NCI-H1105 (cell line): Measurements from ENCODE around the gene SLC38A10.
"Not testable (repeated sequence)": the region's sequence is repeated elsewhere in the genome, so short reads cannot be mapped to it uniquely, and the experiment has no call there.

Experiments
- DNase-seq: peaks from one replicate; lab custom pipeline; 2025; lab: John Stamatoyannopoulos, UW

SLC38A10 gene

DNA sequence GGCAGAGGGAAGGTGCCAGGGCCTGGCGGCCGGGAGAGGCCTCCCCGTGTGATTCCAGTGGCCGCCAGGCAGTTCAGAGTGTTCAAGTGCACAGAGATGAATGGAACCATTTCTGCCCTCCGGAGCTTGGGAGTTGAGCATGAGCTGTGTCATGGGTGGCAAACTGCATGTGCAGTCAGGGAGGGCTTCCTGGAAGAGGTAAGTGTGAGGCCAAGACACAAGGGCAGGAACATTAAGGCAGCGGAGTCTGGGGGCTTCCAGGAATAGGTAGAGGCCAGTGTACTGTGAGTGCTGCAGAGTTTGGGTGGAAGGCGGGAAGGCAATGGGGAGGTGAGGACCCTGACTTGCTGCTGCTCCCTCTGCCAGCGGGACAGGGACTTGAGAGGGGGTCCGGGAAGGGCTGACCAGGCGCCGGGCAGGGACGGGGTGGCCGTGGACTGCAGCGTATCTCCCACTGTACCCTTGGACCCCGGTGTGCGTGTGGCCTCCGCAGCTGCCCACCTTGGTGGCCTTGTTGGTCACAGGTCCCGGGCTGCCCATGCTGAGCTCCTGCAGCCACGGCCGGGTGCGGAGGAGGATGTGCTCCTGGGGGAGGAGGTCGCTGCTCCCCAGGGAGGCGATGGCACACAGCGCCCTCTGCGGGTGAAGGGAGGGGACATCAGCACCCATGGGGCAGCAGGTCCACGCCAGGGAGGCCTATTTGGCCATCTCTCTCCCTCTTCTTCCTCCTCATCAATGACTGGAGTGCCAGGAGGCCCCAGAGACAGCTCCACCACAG, 64.9 kb downstream of the SLC38A10 start:
- no peak for DNase-seq

DNA sequence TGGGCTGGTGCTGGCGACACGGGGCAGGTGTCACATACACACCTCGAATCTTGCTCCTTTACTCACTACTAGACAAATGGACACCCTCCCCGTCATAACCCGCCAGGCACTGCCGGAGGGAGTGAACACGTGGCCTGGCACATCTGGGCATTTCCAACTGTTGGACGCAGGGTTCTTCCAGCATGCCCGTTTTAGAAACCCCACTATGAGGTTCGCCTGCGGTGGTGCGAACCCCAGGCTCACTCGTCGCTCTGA, 65.5 kb downstream of the SLC38A10 start:
- DNase-seq, result no peak

DNA sequence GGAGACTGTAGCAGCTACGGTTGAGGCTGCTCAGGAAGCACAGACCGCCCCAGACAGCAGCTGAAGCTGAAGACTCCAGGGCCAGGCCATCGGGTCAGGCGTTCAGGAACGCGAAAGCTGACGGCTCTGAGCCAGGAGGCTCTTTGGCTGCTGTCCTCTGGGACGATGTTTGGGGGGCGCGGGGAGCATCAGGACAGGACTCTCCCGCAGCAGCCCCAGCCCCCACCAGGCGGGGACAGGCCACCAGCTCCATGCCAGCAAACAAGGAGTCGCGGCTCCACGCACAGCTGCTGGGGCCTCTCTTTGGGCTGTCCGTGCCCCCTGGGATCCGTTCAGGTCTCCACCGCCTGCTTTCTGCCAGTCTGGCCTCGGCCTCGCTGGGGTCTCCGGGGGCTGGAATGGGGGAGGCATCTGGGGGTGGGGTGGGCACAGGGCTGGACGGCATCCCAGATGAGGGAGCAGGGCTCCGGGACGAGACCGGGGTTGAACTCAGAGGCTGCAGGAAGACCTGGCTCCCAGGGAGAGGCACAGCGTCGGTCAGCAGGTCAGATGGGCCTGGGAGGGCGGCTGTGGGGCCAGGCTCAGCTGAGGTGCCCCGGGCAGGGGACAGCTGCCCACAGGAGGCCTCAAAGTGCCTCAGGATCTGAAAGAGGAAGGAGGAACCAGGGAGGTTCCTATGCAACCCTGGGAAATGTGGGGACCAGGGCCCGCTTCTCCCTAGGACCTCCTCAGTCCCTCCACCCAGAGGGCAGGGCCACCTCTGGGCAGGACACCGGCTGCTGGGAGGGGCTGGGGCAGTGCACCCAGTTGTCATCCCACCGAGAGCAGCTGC, 66.1 kb downstream of the SLC38A10 start:
- DNase-seq, result no peak

DNA sequence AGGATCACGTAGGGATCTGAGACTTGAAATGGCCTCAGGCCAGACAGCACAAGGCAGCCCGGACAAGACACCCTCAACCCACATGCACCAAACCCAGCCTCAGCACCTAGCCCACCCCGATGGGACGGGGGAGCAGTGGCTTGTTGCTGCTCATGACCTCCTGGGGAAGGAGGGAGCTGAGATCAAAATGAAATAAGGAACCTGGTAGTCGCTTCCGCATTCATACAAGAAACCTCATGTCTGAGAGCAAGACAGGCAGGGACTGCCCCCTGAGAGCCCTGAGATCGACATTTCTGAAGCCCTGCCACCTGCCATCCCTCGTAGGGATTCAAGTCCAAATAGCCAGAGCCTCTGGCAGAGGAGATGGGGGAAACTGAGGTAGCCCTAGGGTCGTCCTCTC, 66.7 kb downstream of the SLC38A10 start:
- DNase-seq, result no peak

DNA sequence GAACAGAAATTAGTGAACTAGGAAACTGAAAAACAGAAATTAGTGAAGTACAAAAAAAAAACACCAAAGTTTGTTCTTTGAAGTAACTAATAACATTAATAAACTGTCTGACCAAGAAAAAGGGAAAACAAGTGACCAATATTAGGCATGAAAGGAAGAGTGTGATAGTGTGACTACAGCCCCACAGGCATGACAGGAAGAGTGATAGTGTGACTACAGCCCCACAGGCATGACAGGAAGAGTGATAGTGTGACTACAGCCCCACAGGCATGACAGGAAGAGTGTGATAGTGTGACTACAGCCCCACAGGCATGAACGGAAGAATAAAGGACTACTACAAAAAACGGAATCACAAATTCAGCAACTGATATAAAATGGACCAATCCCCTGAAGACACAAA, 67.5 kb downstream of the SLC38A10 start:
- DNase-seq, result not testable (repeated sequence)

DNA sequence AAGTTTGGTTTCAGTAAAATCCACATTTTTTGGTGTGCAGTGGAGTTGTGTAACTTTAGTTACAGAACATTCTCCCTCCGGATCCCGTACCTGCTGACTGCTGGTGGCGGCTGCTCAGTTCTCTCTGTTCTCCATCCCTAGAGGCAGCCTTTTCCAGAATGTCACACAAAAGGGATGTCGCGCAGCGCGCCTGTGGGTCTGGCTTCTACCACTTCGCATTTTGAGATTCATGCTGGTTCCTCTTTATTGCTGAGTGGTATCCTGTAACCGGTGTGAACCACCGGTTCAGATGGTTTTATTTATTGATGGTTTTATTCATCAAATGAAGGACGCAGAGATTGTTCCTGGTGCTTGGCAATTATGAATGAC, 71.4 kb downstream of the SLC38A10 start:
- DNase-seq, result no peak

- peak; percentile 98 for DNase-seq
These were observed 72.0 kb downstream of the SLC38A10 start, which contains the start of gene CEP131 for GRCh38 chr17:81222906-81223761. TSS of gene CEP131 (minus strand) at chr17:81222965. CDS start at chr17:81220056, 2,909 bp downstream.

DNA sequence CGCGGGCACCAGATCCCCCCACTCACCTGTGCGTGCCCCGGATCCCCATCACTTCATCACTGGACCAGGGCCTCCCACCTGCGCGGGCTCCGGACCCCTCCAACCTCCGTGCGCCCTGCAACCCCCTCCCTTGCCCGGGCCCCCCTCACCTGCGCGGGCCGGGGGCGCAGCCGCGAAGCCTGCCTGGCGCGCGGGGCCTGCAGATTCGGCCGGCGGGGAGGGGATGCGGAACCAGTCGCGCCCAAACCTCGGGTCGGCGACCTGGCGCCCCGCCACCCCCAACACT, 72.5 kb downstream of the SLC38A10 start:
- no peak for DNase-seq

DNA sequence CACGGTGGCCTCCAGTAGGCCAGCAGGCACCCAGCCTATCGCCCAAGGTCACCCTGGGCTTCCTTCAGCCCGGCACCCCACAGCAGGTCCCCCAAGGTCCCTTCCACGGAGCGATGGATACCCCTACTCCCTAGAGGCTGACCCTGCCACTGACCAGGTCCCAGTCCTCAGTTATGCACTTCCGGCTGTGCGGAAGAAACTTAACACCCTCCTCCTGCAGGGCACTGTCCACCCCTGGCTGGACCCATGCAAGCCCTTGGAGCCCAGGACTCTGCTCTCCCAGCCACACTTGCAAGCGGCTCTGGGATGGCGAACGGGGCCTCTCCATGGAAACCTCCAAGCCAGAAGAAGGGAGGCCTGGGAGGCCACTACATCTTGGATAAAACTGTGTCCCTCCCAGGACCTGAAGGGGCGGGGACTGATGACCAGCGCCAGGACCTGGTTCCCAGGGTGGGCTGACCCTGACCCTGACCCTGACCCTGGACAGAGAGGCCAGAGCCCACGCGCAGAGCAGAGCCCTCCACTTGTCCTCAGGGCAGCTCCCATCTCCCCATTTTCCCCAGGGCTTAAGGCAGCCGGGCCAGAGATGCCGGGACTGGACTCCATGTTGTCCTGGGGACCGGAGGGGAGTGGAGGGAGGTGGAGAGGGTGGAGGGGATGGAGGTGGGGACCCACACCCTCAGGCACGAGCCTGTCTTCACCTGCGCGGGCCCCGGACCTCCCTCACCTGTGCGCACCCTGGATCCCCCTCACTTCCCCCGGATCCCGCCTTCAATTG, 73.1 kb downstream of the SLC38A10 start:
- no peak for DNase-seq

DNA sequence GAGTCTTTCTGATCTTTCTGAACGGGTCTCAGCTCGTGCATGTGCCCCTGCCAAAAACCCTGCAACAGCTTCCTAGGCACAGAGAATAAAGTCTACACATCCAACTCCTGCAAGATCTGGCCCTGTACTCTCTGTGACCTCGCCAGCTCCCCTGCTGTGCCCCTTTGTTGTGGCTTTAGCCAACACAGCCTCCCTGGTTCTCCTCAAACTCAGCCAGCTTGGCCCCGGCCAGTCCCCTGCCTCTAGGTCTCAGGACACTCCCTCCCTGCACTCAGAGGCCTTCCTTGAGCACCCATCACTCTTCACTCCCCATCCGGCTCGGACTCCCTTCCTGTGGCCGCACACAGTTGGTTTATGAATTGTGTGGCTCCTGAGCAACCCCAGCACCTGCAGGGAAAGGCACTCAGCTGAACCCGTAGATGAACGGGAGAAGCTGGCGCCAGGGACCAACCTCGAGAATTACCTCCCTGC, 73.7 kb downstream of the SLC38A10 start:
- no peak for DNase-seq

DNA sequence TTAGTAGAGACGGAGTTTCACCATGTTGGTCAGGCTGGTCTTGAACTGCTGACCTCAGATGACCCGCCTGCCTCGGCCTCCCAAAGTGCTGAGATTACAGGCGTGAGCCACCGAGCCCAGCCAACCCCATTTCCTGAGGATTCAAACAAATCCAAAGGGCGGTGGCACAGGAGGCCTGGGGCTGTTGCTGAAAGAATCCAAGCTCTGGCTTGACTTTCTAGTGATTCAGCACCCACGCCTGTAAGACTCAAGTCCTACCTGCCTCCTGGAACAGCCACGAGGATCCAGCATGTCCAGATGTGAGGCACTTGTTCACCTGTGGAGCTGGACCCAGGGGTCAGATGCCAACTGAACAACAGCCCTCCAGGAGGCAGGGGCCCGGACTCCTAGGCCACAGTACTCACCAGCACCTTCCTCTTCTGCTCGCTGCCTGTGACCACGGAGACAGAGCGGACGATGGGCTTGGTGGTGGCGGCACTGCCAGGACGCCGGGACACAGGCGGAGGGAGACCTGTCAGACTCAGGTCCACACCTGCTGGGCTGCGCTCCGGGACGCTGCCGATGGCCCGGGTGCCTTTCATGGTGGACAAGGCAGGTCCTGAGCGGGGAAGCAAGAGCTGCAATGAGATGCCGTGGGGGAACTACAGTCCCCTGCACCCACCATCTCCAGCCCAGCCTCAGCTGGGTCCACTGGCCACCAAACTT, 75.5 kb downstream of the SLC38A10 start:
- DNase-seq, result no peak

- no peak for DNase-seq
These were observed 76.1 kb downstream of the SLC38A10 start for GRCh38 chr17:81218991-81219390.

- DNase-seq, result no peak
These were observed 76.6 kb downstream of the SLC38A10 start for GRCh38 chr17:81218459-81218858.

- no peak for DNase-seq
These were observed 77.6 kb downstream of the SLC38A10 start for GRCh38 chr17:81217491-81217890.

DNA sequence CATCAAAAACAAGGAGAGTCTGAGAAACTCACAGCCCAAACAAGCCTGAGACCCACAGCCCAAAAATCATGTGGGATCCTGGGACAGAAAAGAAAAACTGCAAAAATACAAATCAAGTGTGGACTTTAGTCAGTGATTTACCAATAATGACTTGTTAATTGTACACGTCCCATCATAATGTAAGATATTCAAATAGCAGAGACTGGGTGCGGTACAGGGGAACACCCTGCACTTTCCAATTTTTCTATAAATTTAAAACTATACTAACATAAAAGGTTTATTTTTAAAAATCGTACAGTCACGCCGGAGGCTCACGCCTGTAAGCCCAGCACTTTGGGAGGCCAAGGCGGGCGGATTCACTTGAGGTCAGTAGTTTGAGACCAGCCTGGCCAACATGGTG, 81.1 kb downstream of the SLC38A10 start:
- DNase-seq, result no peak

GRCh38 chr17:81212365-81212764, 82.7 kb downstream of the SLC38A10 start:
- no peak for DNase-seq

- DNase-seq, result no peak
These were observed 84.2 kb downstream of the SLC38A10 start for GRCh38 chr17:81210868-81211267.

DNA sequence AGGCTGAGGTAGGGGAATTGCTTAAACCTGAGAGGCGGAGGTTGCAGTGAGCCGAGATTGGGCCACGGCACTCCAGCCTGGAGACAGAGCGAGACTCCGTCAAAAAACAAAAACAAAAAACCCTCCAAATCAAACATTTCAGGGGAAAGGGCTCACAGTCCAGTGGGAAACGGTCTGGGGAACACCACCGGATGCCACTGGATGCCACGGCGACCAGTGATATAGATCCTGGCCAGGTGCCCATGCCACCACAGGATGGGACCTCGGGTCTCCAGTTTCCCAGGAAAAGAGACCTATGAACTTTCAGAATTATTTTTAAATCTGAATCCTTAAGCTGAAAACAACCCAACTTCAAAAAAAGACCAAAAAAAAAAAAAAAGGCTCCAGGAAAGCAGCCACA, 84.6 kb downstream of the SLC38A10 start:
- DNase-seq, result no peak

DNA sequence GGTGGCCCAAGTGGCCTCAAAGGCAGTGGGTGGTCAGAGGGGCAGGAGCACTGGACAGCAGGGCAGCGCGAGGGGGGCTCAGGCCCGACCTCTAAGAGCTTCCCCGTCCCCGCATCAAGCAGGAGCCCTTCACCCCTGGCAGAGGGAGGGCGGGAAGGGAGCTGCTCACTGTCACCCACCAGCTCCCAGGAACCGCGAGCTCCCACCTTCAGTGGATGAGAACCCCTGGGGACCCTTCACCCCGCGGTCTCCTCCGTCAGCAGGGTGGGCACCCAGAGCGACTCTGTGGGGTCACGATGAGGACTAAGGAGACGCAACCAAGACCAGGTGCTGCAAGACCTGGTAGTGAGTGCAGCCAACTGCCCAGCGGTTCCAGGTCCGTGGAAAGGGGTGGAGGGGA, 86.0 kb downstream of the SLC38A10 start:
- DNase-seq, result no peak

GRCh38 chr17:81208651-81209050, 86.5 kb downstream of the SLC38A10 start:
- no peak for DNase-seq
